GM12892 (cell line): ENCODE results near the gene AIF1.
A peak's percentile ranks its signal among the peaks of the same experiment; 100 is the strongest.
"Not testable (repeated sequence)": the region's sequence is repeated elsewhere in the genome, so short reads cannot be mapped to it uniquely, and the experiment has no call there.

Source experiments
- DNase-seq: peaks from one replicate; pipeline ENCODE4 v3.0.0; 2011; ENCODE audit not compliant: insufficient read length
- FAIRE-seq: peaks from 2 replicates; lab custom pipeline; 2011; peaks lifted over from hg19 to GRCh38; lab: Jason Lieb, UNC
- POLR2A ChIP-seq: IDR thresholded peaks from 2 replicates; pipeline ENCODE4 v1.6.1; 2011; ENCODE audit warnings: low read depth, low read length, control low read depth
- POLR2AphosphoS5 ChIP-seq: IDR thresholded peaks from 2 replicates; pipeline ENCODE4 v1.6.1; 2011; ENCODE audit warnings: low read depth, low read length, control low read depth
- TAF1 ChIP-seq: IDR thresholded peaks from 2 replicates; pipeline ENCODE4 v1.6.1; 2011; ENCODE audit warnings: low read depth, mild to moderate bottlenecking, control low read depth, low read length, borderline replicate concordance

The AIF1 gene

DNA sequence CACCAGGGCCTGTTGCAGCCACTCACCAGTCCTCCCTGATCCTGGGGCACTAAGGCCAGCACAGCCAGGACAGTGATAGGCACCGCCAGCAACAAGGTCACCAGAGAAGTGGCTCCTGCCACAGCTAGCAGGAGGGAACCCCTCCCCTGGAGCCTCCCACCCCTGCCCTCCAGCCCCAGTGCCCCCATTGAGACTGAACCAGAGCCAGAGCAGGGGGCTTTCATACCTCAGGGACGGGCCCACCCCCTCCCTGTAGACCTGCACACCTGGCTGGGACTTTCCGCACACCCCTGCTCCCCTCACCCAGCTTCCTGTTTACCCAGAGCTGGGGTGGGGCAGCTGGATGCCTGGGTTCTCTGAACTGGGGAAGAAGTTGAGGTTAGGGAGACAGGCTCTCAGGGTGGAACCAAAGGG lies 32.8 kb upstream of the AIF1 start, which contains the start of gene LTB:
Gene LTB (minus strand): TSS at position 195 of the 414 bp plus-strand sequence. CDS start 7 bp downstream, at position 188.
- FAIRE-seq (no peak), DNase-seq (no peak)
- TF ChIP-seq POLR2A (peak; percentile 31), TAF1 (no peak), POLR2AphosphoS5 (no peak)

DNA sequence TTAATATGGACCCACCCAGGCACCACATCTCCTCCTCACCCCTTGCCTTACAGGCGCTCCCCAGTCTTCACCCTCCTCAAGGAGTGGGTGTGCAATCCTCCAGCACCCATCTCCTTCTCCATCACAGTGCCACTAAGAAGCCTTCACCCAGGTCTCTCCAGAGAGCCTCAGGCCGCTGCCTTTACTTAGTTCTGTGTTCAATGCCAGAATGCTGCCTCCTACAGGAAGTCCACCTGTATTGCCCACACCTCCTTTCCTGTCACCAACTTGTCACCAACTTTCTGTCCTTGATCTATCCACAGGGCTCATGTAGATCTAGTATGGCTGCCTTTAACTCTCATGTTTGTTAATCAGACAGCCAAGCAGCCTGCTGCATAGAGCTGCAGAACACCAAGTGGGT lies 29.5 kb upstream of the AIF1 start:
- DNase-seq (no peak), FAIRE-seq (peak; percentile 46)
- TF ChIP-seq TAF1 = no peak
- TF ChIP-seq POLR2A = no peak

DNA sequence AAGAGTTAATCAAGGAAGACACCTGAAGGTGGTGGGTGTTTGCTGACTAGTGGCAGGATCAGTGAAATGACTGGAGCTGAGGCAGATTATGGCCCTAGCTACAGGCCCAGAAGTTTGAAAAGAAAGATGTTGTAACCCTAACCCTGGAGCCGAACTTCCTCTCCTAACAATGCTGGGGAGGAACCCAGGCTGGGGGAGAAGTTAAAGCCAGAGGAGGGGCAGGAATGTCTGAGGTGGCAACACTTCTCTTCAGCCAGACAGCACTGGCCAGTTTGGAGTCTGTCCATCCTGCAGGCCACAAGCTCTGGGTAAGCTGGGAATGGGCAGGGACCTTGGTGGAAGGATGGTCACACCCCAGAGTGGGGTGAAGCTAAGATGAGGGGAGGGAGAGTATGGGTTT lies 29.0 kb upstream of the AIF1 start, which contains the start of gene LST1:
Gene LST1 (plus strand): TSS at position 270 of the 400 bp plus-strand sequence. CDS start 1,023 bp downstream, outside the sequence.
- FAIRE-seq (peak; percentile 64), DNase-seq (no peak)
- no peak for TF ChIP-seq POLR2AphosphoS5
- no peak for TF ChIP-seq TAF1
- no peak for TF ChIP-seq POLR2A

DNA sequence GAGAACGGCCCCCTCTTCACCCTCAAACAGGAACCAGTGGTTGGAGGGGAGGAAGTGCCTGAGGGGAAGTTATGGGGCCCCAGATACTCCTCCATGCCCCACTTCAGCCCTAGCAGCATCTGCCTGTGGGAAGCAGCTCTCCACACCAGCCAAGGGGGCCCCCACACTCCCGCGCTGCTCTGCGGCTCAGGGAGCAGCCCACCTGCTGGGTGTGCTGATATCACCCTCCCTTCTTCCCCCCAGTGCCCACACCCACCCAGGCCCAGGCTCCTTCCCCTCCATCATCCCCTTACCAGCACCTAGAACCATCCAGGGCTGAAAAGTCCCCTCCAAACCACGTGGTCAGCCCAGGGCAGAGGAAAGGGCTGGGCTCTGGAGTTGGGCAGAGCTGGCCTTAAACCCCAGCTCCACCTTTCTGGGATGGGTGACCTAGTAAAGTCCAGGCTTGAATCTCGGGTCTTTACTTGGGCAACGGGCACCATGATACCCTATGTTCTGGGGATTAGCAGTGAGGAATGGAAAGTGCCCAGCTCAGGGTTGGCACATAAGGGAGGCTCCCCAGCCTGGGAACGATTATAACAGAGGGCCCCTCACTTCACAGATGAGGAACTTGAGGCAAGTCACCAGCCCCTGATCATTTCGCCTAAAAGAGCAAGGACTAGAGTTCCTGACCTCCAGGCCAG lies 28.3 kb upstream of the AIF1 start:
- no peak for DNase-seq
- peak; percentile 81 for FAIRE-seq
- peak; percentile 53; the same call in 1 of the 2 replicates for TF ChIP-seq POLR2A
- TF ChIP-seq POLR2AphosphoS5 = peak; percentile 27; the same call in 1 of the 2 replicates
- TF ChIP-seq TAF1 = no peak

DNA sequence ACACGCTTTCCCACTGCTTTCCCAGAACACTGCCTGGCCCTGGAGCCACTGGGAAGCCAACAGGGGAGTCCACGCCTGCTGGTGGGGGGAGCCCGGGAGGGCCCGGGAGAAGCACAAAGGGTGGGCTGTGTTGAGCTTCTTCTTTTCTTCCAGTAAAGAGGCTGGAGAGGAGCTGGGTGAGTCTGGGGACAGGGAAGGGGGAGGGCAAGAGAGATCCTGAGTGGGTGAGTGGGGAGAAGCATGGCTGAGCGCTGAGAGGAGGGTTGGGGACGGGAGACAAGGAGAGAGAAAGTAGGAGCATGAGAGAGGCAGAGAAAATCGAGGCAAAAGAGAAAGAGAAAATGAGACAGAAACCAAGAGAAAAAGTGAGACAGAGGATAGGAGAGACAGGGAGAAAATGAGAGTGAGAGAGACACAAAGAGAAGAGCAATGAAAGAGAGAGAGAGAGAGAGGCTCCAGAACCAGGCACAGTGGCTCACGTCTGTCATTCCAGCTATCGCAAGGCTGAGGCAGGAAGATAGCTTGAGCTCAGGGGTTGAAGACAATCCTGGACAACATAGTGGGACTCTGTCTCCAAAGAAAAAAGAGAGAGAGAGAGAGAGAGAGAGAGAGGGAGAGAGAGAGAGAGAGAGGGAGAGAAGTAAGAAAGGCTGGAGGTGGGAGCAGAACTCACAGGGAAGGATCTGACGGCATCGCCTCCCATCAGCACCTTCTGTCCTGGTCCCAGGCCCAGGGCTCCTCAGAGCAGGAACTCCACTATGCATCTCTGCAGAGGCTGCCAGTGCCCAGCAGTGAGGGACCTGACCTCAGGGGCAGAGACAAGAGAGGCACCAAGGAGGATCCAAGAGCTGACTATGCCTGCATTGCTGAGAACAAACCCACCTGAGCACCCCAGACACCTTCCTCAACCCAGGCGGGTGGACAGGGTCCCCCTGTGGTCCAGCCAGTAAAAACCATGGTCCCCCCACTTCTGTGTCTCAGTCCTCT lies 26.9 kb upstream of the AIF1 start:
- DNase-seq (no peak), FAIRE-seq (no peak)
- no peak for TF ChIP-seq TAF1
- TF ChIP-seq POLR2A = no peak; the same call in 1 of the 2 replicates
- no peak for TF ChIP-seq POLR2AphosphoS5

DNA sequence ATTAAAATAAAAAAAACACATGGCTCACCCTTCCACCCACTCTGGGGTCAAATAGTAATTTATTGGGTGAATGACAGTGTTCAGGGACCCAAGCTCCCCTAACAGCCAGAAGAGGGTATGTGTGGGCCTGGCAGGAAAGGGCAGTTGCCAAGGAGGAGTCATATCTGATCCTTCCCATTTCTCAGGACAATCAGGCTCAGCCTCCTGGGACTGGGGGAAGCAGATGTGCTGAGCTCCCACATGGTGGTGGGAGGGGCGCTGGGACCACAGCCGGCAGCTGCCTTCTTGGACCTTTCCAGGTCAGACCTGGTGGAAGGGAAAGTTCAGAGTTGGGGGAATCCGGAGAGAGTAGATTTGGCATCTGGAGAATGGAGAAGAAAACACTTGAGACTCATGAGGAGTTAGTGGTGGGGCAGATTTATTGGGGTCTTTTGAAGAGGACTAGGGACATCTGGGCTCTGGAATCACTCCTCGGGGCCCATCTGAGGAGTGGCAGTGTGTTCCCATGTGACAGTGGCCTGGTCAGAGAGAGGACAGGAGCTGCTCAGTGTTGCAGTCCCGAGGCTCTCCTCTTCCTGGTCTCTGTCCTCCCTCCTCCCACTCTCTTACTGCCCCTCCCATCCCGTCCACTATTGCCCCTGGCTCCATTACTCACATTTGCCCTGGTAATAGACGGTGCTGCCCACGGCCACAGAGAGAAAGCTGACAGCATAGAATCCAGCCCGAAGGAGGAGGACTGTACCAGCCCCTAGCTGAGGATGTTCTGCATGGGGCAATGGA lies 26.0 kb upstream of the AIF1 start:
- FAIRE-seq (no peak), DNase-seq (no peak)
- TF ChIP-seq TAF1 (no peak), POLR2AphosphoS5 (no peak)

DNA sequence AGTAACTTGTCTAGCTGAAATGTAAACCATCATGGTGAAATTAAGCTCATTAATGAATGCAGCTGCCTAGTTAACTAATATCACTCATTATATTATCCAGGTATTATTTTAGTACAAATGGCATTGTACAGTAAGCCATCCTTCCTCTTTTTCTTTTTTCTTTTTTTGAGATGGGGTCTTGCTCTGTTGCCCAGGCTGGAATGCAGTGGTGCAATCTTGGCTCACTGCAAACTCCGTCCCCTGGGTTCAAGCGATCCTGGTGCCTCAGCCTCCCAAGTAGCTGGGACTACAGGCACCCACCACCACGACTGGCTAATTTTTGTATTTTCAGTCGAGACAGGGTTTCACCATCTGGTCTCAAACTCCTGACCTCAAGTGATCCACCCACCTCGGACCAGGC lies 24.3 kb upstream of the AIF1 start:
- FAIRE-seq, DNase-seq: not testable (repeated sequence)

DNA sequence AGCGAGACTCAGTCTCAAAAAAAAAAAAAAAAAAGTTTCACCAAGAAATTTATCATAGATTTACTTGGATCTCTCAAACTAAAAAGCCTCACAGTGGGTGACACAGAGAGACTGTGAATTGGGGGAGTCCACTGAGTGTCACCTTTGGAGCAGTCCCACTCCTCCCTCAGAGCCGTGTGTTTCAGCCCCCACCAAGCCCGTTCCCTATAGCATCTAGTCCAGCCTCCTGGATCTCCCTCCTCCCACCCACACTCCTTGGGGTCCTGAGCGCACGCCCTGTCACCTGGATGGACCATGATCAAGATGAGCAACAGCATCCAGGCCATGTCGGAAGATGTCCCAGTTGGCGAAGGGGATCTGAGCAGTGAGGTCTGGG lies 22.6 kb upstream of the AIF1 start:
- FAIRE-seq (peak; percentile 79), DNase-seq (no peak)
- no peak for TF ChIP-seq POLR2A
- no peak for TF ChIP-seq TAF1
- no peak for TF ChIP-seq POLR2AphosphoS5

GRCh38 chr6:31597006-31597405 lies 18.0 kb upstream of the AIF1 start:
- FAIRE-seq (peak; percentile 46), DNase-seq (no peak)

GRCh38 chr6:31607317-31607716 lies 7.7 kb upstream of the AIF1 start:
- FAIRE-seq = no peak
- TF ChIP-seq POLR2A (no peak), TAF1 (no peak), POLR2AphosphoS5 (no peak)
- DNase-seq = no peak

More at GRCh38 chr6:31597006-31597405, 18.0 kb upstream of the AIF1 start:
- TF ChIP-seq POLR2AphosphoS5 (no peak), POLR2A (no peak), TAF1 (no peak)
